HG03060 (cell line): ENCODE results near the gene IL17RA.

ENCODE experiments used
- ATAC-seq: cut with Tn5 transposase; IDR thresholded peaks from one replicate; pipeline ENCODE4 v1.9.1; 2021; ENCODE audit warnings: low read depth, moderate number of reproducible peaks; ENCODE audit not compliant: unreplicated experiment

IL17RA gene

GRCh38 chr22:17105143-17106129 lies 20.6 kb downstream of the IL17RA start:
- no peak for ATAC-seq

GRCh38 chr22:17106161-17106784 lies 21.5 kb downstream of the IL17RA start:
- no peak for ATAC-seq

GRCh38 chr22:17106785-17107546 lies 22.2 kb downstream of the IL17RA start:
- ATAC-seq: no peak

- no peak for ATAC-seq
Measured at GRCh38 chr22:17107547-17107810, 22.7 kb downstream of the IL17RA start.

- no peak for ATAC-seq
Measured at GRCh38 chr22:17108256-17109112, 23.7 kb downstream of the IL17RA start.

- no peak for ATAC-seq
Measured at GRCh38 chr22:17109113-17109865, 24.5 kb downstream of the IL17RA start.

GRCh38 chr22:17109976-17110375 lies 25.2 kb downstream of the IL17RA start:
- no peak for ATAC-seq

GRCh38 chr22:17110791-17111550 lies 26.2 kb downstream of the IL17RA start:
- no peak for ATAC-seq

GRCh38 chr22:17112491-17113042 lies 27.8 kb downstream of the IL17RA start:
- no peak for ATAC-seq

GRCh38 chr22:17113600-17113999 lies 28.8 kb downstream of the IL17RA start:
- ATAC-seq: no peak

GRCh38 chr22:17114173-17114897 lies 29.5 kb downstream of the IL17RA start:
- no peak for ATAC-seq

- ATAC-seq: no peak
Measured at GRCh38 chr22:17114898-17115235, 30.1 kb downstream of the IL17RA start.

GRCh38 chr22:17115236-17115635 lies 30.4 kb downstream of the IL17RA start:
- no peak for ATAC-seq

- ATAC-seq: no peak
Measured at GRCh38 chr22:17115945-17116565, 31.3 kb downstream of the IL17RA start.

- ATAC-seq: no peak
Measured at GRCh38 chr22:17116572-17117330, 32.0 kb downstream of the IL17RA start.

GRCh38 chr22:17117400-17117799 lies 32.6 kb downstream of the IL17RA start:
- no peak for ATAC-seq

- no peak for ATAC-seq
Measured at GRCh38 chr22:17117890-17118289, 33.1 kb downstream of the IL17RA start.
